Upper lobe of right lung (tissue), 1 donor: Measurements from ENCODE around the gene SLC6A11. TPM values are rescaled to one million over a fixed set of nuclear protein-coding genes. Genes with fewer than 3 reads are reported as not detected.

ENCODE experiments used
- ATAC-seq: fragments of 200-7000 bp; cut with Tn5 transposase; one replicate; pipeline ENCODE4 v1.9.1; 2020; ENCODE audit warnings: mild to moderate bottlenecking, moderate library complexity
- DNase-seq: peaks from one replicate; pipeline ENCODE4 v3.0.0-alpha.2; 2020
- H3K27ac ChIP-seq: fragments of 200-600 bp; one replicate; pipeline ENCODE4 v1.8.0; 2022
- H3K27me3 ChIP-seq: fragments of 200-600 bp; one replicate; pipeline ENCODE4 v1.8.0; 2022; ENCODE audit warnings: mild to moderate bottlenecking
- H3K36me3 ChIP-seq: fragments of 200-600 bp; one replicate; pipeline ENCODE4 v1.8.0; 2022
- H3K4me1 ChIP-seq: fragments of 200-600 bp; one replicate; pipeline ENCODE4 v1.8.0; 2022
- H3K4me3 ChIP-seq: fragments of 200-600 bp; one replicate; pipeline ENCODE4 v1.8.0; 2022; ENCODE audit warnings: mild to moderate bottlenecking
- H3K9me3 ChIP-seq: fragments of 200-600 bp; one replicate; pipeline ENCODE4 v1.8.0; 2022
- intact Hi-C: fragments of 100-400 bp; cut with DNase I; formaldehyde crosslinking; loops from one replicate; pipeline ENCODE4 v1.11.0; 2022
- total RNA-seq: library from RNA; stranded (reverse); fragmentation: NEBNext Ultra II Directional; extraction: Animal tissue kit (Norgen Biotek cat#: 25700); gene quantifications from one replicate; pipeline ENCODE4 v1.2.1, GENCODE V29; 2021
- TF ChIP-seq, protein P1 (sequence below): fragments of 200-600 bp; IDR thresholded peaks from one replicate; pipeline ENCODE4 v1.8.0; 2022; ENCODE audit warnings: antibody characterized with exemption
- donor health status: DM: no; HTN: yes; CAD: no; lungs with severe emphysema.

SLC6A11 gene
- total RNA-seq, 1 donor from 2014 or later: 0.17 TPM

- Histone ChIP-seq H3K4me3 (no peak overlapping the region), H3K9me3 (no peaks in the 10 kb centered on the region), H3K27me3 (no peaks in the 10 kb centered on the region), H3K27ac (no peak overlapping the region), H3K36me3 (no peaks in the 10 kb centered on the region), H3K4me1 (no peaks in the 10 kb centered on the region)
- TF ChIP-seq, protein P1, sequence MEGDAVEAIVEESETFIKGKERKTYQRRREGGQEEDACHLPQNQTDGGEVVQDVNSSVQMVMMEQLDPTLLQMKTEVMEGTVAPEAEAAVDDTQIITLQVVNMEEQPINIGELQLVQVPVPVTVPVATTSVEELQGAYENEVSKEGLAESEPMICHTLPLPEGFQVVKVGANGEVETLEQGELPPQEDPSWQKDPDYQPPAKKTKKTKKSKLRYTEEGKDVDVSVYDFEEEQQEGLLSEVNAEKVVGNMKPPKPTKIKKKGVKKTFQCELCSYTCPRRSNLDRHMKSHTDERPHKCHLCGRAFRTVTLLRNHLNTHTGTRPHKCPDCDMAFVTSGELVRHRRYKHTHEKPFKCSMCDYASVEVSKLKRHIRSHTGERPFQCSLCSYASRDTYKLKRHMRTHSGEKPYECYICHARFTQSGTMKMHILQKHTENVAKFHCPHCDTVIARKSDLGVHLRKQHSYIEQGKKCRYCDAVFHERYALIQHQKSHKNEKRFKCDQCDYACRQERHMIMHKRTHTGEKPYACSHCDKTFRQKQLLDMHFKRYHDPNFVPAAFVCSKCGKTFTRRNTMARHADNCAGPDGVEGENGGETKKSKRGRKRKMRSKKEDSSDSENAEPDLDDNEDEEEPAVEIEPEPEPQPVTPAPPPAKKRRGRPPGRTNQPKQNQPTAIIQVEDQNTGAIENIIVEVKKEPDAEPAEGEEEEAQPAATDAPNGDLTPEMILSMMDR: no peak
- DNase-seq (peak; percentile 36), ATAC-seq (no peak)
- intact Hi-C loops: no loop called here
Observed at GRCh38 chr3:10936686-10937085, 120.7 kb downstream of the SLC6A11 start.

DNA sequence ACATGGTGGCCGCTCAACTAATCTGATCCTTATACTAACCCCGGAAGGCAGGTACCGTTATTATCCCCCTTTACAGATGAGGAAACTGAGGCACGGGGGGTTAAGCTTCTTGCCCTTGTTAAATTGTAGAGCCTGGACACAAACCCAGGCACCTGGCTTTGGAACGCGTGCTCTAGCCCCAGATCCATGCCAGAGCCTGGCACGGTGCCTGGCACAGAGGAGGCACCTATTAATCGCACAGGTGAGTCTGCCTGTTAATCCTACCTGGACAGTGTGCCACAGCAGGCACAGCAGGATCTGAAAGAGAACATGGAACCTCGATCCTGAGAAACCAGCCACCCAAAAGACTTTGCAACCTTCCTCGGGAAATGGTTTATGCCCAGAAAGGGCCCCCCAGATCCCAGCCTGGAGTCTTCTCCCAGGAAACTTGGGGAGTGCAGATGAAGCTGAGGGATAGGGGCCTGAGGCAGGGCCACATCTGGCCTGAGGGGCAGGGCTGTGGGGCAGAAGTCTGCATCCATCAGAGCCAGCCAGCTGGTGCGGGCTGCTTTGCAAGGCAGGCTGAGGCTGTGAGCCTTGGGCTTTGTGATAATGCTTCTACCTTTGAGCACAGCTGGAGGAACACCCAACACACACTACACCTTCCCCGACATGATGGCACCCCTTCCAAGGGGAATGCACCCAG lies 121.3 kb downstream of the SLC6A11 start:
- H3K4me1 ChIP-seq: no peaks in the 10 kb centered on the region
- TF ChIP-seq, protein P1: no peak
- no peaks in the 10 kb centered on the region for H3K27me3 ChIP-seq
- peak; percentile 36 for DNase-seq
- no peaks in the 10 kb centered on the region for H3K9me3 ChIP-seq
- no peak overlapping the region for H3K4me3 ChIP-seq
- no peaks in the 10 kb centered on the region for H3K36me3 ChIP-seq
- no peak overlapping the region for H3K27ac ChIP-seq
- intact Hi-C loops: no loop called here
- ATAC-seq: no peak

GRCh38 chr3:10939556-10939955 lies 123.5 kb downstream of the SLC6A11 start:
- DNase-seq: peak; percentile 28
- TF ChIP-seq, protein P1: no peak

DNA sequence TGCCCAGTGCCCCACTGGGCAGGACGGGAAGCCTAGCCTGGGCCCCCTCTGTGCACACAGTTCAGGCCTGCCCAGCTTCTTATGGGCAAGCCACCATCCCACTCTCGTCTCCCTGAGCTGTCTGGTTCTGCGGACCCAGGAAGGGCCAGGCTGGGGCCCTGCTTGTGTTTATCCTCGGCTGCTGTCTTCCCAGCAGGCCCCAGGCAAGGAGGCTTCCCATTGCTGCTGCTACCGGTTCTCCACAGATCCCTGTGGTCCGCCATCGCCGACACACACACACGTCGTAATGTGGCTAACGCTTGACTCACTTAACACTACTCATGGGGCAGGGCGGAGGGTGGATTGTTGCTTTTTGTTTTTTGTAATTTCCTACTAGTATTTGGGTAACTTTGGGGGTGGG lies 124.1 kb downstream of the SLC6A11 start:
- DNase-seq: peak; percentile 32
- intact Hi-C loops: loop anchor here (10.0 kb wide), 1 partner anchor 395 kb away; no protein-coding TSS in a partner anchor
- no peak overlapping the region for H3K27ac ChIP-seq

More at GRCh38 chr3:10939556-10939955, 123.5 kb downstream of the SLC6A11 start:
- H3K36me3 ChIP-seq: no peaks in the 10 kb centered on the region
- no peaks in the 10 kb centered on the region for H3K9me3 ChIP-seq
- ATAC-seq: no peak
- intact Hi-C loops: no loop called here
- no peaks in the 10 kb centered on the region for H3K27me3 ChIP-seq
- H3K4me1 ChIP-seq: no peaks in the 10 kb centered on the region
- no peak overlapping the region for H3K4me3 ChIP-seq
- H3K27ac ChIP-seq: no peak overlapping the region

DNA sequence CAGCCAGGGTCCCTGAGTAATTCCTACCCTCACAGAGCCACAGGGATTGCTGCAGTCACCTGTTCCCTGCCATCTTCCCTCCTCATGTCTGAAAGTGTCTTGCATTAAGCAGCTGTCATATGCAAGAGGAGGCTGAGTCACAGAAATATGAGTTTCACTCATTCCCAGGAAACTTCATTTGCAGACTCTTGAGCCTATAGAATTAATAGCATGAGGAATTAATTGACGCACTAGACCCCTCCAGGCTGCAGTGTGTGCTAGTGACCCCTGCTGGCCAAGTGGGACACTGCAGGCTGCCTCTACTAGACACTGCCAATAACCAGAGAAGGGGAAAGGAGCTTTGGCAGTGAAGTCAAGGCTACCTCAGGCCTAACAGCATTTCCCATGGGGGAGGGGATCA lies 125.9 kb downstream of the SLC6A11 start:
- DNase-seq (peak; percentile 53), ATAC-seq (peak; percentile 32)
- H3K27me3 ChIP-seq: no peaks in the 10 kb centered on the region
- no peak overlapping the region for H3K27ac ChIP-seq
- TF ChIP-seq, protein P1: peak; percentile 67
- no peaks in the 10 kb centered on the region for H3K4me1 ChIP-seq
- intact Hi-C loops: loop anchor here (10.0 kb wide), 1 partner anchor 393 kb away; no protein-coding TSS in a partner anchor
- no peak overlapping the region for H3K4me3 ChIP-seq
- no peaks in the 10 kb centered on the region for H3K36me3 ChIP-seq
- H3K9me3 ChIP-seq: no peaks in the 10 kb centered on the region

More for the DNA sequence above, 124.1 kb downstream of the SLC6A11 start:
- H3K4me3 ChIP-seq: no peak overlapping the region
- no peaks in the 10 kb centered on the region for H3K4me1 ChIP-seq
- H3K27me3 ChIP-seq: no peaks in the 10 kb centered on the region
- no peaks in the 10 kb centered on the region for H3K9me3 ChIP-seq
- no peak for ATAC-seq
- no peaks in the 10 kb centered on the region for H3K36me3 ChIP-seq
- TF ChIP-seq, protein P1: no peak
